ENCODE measurements around the gene MAST3.

MAST3 gene

DNA sequence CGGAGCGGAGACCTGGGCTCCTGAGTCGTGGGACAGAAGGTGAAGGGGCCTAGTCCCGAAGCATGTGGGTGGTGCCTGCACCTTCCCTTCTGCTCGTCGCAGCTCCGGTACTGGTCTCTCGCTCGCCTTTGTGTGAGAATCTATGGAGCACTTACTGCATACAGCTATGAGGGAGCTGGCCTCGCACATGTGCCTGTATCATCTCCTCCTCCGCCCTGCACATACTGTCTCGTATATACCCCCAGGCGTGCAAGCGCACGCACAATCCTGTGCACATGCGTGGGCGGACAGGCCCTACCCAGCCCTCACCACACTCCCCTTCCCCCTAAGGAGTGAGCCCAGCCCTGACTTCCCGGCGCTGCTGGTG lies 64.0 kb downstream of the MAST3 start:
- no peak for DNase-seq

DNA sequence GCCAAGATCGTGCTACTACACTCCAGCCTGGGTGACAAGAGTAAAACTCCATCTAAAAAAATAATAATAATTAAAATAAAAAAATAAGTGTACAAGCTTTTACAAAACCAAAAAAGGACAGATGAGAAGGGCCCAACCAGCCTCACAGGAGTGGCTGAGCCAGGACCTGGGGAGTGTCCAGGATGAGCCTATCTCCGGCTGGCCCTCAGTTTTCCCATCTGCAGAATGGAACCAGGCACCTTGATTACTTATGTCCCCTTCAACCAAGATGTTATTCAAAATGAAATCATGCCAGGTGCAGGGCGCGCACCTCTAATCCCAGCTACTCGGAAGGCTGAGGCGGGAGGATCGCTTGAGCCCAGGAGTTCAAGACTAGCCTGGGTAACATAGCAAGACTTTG lies 66.5 kb downstream of the MAST3 start:
- DNase-seq, result no peak

DNA sequence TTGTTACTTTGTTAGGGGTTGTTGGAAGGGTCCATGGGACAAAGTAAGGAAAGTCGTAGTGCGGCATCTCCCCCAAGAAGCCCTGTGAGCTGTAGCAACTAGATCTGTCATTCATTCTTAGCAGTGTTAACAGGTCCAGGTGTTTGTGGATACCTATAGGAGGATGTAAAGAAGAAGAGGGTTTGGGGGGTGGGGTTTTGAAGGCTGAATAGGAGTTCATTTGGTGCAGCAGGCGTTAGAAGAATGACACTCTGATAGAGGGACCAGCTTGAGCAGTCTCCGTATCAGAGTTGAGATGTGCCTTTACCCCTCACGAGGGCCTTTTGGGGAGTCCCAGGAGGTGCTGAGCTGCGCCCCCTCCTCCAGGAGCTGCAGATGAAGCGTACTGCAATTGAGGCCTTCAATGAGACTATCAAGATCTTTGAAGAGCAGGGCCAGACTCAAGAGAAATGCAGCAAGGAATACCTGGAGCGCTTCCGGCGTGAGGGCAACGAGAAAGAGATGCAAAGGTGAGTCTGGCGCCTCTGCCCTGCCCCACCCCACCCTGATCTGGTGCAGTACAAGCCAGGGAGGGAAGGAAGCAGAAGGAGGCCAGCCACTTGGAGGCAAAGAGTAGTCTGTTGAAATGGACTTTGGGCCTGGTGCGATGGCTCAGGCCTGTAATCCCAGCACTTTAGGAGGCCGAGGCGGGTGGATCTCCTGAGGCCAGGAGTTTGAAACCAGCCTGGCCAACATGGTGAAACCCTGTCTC lies 68.4 kb downstream of the MAST3 start:
- DNase-seq, result no peak

DNA sequence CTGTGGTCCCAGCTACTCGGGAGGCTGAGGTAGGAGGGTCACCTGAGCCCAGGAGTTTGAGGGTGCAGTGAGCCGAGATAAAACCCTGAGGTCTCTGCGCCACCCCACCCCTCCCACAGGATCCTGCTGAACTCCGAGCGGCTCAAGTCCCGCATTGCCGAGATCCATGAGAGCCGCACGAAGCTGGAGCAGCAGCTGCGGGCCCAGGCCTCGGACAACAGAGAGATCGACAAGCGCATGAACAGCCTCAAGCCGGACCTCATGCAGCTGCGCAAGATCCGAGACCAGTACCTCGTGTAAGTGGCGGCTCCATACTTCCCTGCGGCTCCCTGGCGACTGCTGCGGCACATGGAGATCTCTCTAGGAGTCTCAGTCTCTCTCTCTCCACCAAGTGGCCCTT lies 69.4 kb downstream of the MAST3 start:
- no peak for DNase-seq

DNA sequence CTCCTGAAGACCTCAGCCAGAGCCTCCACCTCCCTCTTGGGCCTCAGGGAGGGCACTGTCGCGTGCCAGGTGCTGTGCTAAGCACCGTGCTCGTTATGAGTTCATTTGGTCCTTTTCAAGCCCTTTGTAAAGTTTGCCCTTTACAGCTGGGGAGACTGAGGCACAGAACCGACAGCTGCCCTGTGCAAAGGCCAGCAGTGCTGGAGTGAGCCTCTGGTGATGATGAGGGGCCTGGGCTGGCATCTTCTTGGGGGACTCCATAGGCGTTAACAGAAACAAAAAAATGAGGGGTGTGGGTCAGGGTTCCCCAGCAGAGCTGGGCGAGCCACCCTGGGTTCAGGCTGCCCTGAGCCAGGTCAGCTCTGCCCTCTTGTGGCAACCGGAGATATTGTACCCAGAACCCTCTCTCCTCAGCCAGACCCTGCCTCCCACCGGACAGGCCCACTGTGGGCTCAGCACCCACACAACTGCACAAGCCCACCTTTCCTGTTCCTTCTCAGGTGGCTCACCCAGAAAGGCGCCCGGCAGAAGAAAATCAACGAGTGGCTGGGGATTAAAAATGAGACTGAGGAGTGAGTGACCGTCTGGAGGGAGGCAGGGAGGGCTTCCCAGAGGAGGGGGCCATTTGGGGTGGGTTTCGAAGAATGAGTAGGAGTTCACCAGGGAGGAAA lies 70.5 kb downstream of the MAST3 start:
- DNase-seq, result peak; percentile 56

DNA sequence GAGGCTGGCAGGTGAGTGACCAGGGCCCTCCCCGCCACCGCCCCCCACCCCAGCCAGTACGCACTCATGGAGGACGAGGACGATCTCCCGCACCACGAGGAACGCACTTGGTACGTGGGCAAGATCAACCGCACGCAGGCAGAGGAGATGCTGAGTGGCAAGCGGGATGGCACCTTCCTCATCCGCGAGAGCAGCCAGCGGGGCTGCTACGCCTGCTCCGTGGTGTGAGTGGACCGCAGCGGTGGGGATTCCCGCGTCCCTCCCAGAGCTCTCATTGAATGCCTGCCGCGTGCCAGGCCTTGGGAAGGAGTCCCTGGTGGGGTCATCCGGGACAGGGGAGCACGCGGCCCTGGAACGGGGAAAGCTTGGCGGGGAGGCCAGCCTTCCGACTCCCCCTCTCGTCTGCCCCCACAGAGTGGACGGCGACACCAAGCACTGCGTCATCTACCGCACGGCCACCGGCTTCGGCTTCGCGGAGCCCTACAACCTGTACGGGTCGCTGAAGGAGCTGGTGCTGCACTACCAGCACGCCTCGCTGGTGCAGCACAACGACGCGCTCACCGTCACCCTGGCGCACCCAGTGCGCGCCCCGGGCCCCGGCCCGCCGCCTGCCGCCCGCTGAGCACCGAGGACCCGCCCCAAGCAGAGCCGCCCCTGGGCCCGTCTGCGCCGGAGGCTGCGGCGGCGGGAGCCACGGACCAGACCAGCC lies 71.2 kb downstream of the MAST3 start:
- no peak for DNase-seq

DNA sequence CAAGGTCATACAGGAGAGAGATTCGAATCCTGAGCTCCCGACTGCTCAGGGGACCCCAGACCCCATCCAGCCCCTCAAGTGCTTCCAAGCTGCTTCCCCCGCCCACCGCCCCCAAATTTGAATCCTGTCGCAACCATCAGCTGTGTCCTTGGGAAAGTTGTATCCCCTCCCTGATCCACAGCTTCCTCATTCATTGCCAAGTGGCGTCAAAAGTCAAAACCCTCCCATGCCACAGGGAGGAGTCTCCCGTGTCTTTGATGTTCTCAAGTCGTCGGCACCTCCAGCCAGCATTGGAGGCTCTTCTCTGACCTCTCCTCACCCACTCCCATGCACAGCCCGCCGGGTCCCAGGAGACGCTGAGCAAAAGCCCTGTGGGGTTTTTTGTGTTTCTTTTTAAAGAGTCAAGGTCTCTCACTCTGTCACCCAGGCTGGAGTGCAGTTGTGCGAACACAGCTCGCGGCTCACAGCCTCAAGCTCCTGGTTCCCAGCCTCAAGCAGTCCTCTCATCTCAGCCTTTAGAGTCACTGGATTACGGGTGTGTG lies 73.2 kb downstream of the MAST3 start:
- no peak for DNase-seq

DNA sequence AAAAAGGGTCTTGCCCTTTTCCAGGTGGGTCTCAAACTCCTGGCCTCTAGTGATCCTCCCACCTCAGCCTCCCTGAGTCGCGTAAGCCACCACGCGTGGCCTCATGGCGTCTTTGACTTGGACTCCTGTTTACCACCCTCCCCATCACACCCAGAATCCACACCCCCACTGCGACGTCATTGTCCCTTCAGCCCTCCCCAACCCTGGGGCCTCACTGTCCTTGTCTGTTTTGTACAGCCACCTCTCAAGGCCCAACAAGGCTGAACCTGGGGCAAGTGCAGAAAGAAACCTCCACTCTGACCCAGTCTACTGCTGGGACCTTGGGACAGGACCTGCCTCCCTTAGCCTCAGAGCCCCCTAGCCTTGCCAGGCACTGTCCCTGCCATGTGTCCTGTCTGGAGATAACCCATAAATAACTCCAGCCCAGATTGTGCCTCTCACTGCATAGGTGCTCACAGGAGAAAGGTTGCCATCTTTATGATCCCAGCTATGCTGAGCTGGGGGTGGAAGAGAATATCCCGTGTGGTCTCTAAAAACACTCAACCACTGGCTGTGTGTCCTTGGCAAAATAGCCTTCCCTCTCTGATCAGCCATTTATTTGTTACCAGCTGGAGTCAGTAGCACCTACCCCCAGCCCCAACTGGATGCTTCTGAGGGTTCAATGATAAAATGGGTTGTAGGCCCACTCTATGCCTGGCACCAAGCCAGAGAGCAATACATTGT lies 74.2 kb downstream of the MAST3 start:
- no peak for DNase-seq

DNA sequence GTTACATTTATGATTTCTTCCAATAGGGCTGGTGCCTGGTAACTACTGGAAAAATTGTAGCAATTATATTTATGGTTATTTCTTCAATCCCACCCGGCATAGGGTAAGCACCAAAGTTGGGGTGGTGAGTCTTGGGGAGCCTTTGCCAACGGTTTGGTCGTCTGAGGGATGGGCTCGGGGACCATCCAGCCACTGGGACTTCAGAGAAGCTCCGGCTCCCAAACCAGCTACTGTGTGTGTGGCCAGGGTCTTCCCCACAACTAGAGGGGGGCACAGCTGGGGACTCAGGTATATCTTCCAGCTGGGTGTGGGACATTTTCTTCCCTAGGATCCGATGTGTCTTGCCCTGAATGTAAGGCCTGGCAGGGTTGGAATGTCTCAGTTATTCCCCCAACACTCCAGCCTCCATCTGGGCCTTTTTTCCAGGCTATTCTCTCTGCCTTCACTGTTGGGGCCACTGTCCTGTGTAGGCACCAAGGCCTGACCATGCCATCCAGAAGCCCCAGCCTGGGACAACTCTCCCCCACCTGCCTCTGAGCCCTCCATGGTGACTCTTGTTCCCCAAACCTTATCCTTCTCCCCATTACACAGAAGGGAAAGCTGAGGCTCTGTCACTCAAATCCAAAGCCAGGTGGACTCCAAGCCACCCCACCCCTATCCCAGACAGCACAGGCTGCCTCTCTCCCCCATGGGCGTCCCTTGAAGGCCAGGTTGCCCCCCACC lies 74.9 kb downstream of the MAST3 start:
- DNase-seq, result no peak

DNA sequence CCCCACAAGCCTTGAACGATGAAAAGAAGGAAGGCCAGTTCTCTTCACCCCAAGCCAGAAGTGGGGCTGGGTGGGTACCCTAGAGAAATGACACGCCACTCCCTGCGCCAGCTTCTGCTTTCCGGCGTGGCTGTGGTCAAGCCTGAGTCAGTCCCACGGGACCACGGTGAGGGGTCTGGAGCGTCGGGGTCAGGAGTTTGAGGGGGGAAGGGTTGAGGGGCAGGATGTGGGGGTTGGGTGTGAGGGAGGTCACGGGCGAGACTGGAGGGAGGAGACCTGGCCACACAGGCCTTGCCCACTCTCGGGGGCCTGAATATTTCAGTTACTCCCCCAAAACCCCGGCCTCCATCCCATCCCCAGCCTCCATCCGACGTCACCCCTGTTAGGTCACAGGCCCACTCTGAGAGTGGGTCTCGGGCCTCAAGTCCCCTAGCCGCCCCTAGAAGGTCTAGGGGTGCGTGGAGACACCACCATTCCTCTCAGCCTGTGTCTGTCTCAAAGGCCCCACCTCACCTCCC lies 75.5 kb downstream of the MAST3 start:
- DNase-seq, result no peak

DNA sequence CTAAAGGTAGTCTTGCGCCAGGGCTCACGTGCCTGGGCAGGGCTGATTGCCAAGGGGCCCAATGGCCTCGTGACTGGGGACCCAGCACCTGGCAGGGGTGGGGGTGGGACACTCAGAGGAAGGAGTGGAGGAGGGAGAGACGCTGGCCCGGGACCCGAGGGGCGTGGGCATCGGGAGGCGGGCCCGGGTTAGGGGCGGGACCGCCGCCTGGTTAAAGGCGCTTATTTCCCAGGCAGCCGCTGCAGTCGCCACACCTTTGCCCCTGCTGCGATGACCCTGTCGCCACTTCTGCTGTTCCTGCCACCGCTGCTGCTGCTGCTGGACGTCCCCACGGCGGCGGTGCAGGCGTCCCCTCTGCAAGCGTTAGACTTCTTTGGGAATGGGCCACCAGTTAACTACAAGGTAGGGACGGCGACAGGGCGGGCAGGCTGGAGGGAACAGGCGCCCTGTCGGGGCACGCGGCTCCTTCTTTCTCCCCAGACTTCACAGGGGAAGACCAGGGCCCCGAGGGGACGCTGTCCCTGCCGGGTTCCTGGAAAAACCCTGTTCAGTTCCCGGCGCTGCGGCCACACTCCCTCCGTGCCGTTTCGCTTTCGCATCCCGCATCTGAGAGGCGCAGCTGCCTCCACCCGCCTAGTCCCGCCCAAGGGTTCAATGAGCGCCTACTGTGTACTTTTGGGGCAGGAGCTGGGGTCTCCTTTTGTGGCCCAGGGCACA lies 76.2 kb downstream of the MAST3 start, which contains the start of gene IFI30:
Gene IFI30 (plus strand): TSS at position 242 of the 717 bp plus-strand sequence. CDS start 29 bp downstream, at position 271.
- DNase-seq, result peak; percentile 60

DNA sequence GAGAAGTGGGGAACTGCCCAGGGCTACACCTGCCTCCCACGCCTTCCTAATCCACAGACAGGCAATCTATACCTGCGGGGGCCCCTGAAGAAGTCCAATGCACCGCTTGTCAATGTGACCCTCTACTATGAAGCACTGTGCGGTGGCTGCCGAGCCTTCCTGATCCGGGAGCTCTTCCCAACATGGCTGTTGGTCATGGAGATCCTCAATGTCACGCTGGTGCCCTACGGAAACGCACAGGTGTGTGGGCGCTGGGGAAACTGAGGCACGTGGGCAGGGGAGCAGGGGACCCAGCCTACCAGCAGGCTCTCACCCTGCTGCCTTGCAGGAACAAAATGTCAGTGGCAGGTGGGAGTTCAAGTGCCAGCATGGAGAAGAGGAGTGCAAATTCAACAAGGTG lies 77.4 kb downstream of the MAST3 start:
- no peak for DNase-seq

DNA sequence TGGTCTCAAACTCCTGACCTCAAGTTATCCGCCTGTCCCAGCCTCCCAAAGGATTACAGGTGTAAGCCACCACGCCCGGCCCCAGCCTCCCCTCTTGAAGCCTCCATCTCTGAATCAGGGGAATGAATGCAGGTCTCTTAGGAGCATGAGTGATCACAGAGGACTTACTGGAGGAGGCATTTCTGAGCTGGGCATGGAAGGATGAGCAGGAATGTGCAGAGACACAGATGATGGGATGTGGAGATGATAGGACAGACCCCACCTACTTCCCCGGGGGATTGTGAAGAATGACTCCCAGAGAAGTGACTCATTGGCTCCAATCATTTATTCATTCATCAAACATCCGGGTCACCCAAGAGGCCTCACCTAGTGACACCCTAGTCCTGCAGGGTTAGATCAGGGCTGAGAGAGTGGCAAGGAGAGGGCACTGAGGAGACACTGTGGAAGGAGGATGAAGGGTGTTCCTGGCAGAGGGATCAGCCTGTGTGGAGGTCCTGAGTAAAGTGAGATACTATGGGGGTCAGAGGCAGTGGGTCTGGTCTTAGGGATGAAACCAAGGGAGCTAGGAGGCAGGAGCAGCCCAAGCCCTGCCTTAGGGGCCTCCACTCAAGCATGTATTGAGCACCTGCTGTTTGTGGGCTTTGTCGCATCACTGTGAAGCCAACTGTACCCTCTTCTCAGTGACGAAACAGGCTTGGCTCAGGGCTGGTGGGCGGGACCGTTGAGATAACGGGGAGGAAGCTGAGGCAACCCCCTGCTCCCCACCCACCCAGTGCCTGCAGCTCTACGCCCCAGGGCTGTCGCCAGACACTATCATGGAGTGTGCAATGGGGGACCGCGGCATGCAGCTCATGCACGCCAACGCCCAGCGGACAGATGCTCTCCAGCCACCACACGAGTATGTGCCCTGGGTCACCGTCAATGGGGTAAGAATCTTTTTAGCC lies 79.1 kb downstream of the MAST3 start:
- DNase-seq, result no peak

DNA sequence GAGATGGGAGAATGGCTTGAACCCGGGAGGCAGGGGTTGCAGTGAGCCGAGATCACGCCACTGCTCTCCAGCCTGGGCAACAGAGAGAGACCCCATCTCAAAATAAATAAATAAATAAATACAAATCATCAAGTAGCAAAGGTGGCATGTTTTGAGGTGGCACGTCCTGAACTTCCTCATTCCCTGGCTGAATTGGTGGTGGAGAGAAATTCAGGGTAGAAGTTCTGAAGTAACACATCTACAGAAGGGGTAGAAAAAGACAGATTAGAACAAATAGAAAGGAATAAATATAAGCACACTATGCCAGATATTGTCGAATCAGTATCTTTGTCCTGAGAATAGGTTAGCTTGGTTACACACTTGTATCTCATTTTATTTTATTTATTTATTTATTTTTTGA lies 82.4 kb downstream of the MAST3 start:
- no peak for DNase-seq

DNA sequence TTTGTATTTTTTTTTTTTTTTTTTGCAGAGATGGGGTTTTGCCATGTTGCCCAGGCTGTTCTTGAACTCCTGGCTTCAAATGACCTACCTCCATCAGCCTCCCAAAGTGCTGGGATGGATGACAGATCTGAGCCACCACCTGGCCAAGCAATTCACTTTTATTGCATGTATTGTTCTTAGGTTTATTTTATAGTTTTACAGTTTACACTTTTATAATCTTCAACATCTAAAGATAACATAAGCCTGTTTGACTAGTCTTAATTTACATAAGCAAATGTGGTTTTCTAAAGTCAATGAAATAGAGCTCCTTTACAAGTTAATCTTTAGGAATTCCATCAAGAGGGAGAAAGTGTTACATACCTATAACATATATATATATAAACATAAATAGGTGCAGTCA lies 86.0 kb downstream of the MAST3 start:
- DNase-seq, result no peak

DNA sequence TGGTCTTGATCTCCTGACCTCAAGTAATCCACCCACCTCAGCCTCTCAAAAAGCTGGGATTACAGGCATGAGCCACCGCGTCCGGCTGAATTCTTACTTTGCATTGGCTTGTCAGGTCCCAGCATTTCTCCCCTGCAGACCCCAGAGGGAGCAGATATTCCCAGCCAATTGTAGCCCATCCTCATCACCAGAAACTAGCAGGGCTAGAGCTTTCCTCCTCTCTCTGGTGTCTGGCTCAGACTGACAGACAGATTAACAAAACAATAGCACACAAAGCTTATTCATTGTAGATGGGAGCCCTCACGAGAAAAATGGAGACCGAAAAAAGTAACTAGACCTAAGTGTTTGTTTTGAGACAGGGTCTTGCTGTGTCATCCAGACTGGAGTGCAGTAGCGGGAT lies 88.0 kb downstream of the MAST3 start:
- DNase-seq, result no peak

DNA sequence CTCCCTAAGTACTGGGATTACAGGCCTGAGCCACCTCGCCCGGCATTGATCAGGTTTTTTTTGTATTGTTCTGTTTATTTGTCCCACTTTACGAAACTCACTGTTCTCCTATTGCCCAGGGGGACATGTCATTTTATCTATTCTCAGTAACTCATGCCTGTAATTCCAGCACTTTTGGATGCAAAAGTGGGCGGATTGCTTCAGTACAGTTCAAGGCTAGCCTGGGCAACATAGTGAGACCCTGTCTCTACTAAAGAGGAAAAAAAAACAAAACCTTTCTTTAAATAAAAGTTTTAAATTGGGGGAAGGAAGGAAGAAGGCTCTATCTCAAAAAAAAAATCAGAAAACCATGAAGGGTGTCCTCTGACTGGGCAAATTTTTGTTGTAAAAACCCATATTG lies 92.7 kb downstream of the MAST3 start:
- DNase-seq, result no peak

DNA sequence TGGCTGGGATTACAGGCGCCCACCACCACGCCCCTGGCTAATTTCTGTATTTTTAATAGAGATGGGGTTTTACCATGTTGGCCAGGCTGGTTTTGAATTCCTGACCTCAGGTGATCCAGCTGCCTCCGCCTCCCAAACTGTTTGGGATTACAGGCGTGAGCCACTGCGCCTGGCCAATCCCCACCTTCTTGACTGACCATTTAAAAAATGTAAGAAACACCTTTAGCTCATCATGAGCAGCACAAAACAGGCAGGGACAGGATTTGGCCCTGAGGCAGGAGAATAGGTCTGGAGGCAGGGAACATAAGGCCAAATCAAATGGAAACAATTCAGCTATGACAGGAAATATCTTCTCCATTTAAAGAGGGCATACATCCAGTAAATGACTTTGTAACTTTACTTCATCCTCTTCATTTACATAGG lies 94.1 kb downstream of the MAST3 start:
- DNase-seq, result no peak

DNA sequence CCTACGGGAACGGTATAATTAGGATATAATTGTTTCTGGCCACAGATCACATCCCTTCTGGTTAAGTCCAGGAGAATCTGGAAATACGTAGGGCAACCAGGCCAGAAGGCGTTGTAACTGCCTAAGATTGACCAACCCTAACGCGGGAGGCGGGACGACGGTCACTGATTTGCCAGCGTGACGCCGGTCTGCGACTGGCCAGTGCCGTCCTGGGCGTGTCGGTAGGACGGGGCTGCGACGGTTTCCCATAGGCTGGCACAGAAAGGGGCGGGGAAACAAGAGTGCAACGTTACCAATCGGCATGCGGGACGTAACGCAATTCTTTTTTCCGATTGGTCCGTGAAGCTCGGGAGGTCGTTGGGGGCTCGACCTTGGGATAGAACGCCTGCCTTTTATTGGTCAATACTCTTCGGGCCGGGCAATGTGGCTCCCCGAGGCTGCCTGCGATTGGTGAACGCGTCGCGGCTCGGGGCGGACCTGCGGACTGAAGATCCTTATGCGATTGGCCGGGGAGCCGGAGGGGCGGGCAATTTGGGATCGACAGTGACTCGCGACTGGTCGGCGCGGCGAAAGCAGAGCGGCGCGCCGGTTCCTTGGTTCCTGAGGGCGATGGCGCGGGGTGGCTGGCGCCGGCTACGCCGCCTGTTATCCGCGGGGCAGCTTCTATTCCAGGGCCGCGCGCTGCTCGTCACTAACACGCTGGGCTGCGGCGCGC lies 95.3 kb downstream of the MAST3 start, which contains the start of gene MPV17L2:
Gene MPV17L2 (plus strand): TSS at position 546 of the 715 bp plus-strand sequence. CDS start 64 bp downstream, at position 610.
- peak; percentile 98 for DNase-seq

Data from retina (tissue), 1 donor.